HepG2 (cell line): Measurements from ENCODE around the gene VIT. TPM values are rescaled to one million over a fixed set of nuclear protein-coding genes. Genes with fewer than 3 reads are reported as not detected.

Source experiments
- ZNF441 ChIP-seq: sonication (generic); formaldehyde crosslinking; IDR thresholded peaks from 2 replicates; pipeline ENCODE4 v1.7.0; 2021; ENCODE audit warnings: missing genetic modification reagents, borderline replicate concordance
- ZNF552 ChIP-seq: sonication (generic); formaldehyde crosslinking; IDR thresholded peaks from 2 replicates; pipeline ENCODE4 v1.9.0; 2022; ENCODE audit warnings: missing genetic modification reagents, mild to moderate bottlenecking, borderline replicate concordance
- polyA plus RNA-seq, 8 experiments: library from polyadenylated mRNA; depleted of rRNA in 3 of 8; stranded (reverse) in 7 of 8; unstranded in 1 of 8; fragments of >200 nt; fragmentation: Illumina TruSeq in 4 of 8; extraction: Trizol in 4 of 8; gene quantifications; 2 replicates each; pipeline versions ENCODE4 v1.2.1 to v1.2.3, GENCODE V29; 2011 to 2016; ENCODE audit warnings: low read depth in 4 of 8, missing spikeins in 1 of 8, mixed read lengths in 1 of 8; ENCODE audit not compliant: insufficient read depth in 1 of 8
- total RNA-seq, 5 experiments: library from RNA; depleted of rRNA; stranded (reverse); fragments of >200 nt; fragmentation: Illumina TruSeq; extraction: Trizol; gene quantifications; 2 replicates each; pipeline ENCODE4 v1.2.3, GENCODE V29; 2016; ENCODE audit warnings: low read depth in 1 of 5
- TF ChIP-seq, protein P1 (sequence below), 2 experiments: fragments of 450-650 bp in 1 of 2; sonication (generic) in 1 of 2; formaldehyde crosslinking in 1 of 2; IDR thresholded peaks; 2 replicates each; pipeline versions ENCODE4 v1.6.1 to v1.8.0; 2016 to 2022; ENCODE audit warnings: antibody characterized with exemption in 1 of 2, mild to moderate bottlenecking in 1 of 2, missing genetic modification reagents in 1 of 2
- TF ChIP-seq, protein P2 (sequence below): sonication (generic); formaldehyde crosslinking; IDR thresholded peaks from 2 replicates; pipeline ENCODE4 v1.9.0; 2021; ENCODE audit warnings: missing genetic modification reagents, borderline replicate concordance

Gene VIT
- total and polyA plus RNA-seq, 2 of the 13 experiments (the other 11 are each of a cell fraction or from before 2014, with no cell fraction given), result not detected

DNA sequence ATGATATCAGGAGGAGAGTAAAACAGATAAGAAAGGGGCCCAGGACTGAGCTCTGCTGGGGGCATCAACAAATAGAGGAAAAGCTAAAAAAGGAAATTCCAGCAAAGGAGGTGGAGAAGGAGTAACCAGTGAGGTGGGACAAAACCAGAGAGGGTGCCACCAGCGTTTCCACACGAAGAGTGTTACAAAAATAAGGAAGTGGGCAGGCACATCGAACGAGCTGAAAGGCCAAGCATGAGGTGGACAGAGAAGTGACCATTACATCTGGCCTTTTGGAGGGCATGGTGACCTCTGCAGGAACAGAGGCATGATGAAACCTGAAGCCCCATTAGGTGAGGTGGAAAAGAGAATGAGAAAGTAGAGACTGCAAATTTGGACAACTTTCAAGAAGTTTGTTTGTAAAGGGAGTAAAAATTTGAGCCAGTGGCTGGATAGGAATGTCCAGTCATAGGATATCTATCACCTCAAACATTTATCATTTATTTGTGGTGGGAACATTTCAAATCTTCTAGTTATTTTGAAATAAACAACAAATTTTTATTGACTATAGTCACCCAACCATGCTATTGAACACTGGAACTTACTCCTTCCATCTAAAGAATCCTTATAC is 18.4 kb upstream of the VIT start (continued):
- TF ChIP-seq, protein P1, sequence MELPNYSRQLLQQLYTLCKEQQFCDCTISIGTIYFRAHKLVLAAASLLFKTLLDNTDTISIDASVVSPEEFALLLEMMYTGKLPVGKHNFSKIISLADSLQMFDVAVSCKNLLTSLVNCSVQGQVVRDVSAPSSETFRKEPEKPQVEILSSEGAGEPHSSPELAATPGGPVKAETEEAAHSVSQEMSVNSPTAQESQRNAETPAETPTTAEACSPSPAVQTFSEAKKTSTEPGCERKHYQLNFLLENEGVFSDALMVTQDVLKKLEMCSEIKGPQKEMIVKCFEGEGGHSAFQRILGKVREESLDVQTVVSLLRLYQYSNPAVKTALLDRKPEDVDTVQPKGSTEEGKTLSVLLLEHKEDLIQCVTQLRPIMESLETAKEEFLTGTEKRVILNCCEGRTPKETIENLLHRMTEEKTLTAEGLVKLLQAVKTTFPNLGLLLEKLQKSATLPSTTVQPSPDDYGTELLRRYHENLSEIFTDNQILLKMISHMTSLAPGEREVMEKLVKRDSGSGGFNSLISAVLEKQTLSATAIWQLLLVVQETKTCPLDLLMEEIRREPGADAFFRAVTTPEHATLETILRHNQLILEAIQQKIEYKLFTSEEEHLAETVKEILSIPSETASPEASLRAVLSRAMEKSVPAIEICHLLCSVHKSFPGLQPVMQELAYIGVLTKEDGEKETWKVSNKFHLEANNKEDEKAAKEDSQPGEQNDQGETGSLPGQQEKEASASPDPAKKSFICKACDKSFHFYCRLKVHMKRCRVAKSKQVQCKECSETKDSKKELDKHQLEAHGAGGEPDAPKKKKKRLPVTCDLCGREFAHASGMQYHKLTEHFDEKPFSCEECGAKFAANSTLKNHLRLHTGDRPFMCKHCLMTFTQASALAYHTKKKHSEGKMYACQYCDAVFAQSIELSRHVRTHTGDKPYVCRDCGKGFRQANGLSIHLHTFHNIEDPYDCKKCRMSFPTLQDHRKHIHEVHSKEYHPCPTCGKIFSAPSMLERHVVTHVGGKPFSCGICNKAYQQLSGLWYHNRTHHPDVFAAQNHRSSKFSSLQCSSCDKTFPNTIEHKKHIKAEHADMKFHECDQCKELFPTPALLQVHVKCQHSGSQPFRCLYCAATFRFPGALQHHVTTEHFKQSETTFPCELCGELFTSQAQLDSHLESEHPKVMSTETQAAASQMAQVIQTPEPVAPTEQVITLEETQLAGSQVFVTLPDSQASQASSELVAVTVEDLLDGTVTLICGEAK (IDR thresholded peaks at IDR 0.05), result no peak
- TF ChIP-seq, protein P1 (CRISPR knock-in tag; IDR thresholded peaks at IDR 0.05), result no peak
- TF ChIP-seq, protein P2, sequence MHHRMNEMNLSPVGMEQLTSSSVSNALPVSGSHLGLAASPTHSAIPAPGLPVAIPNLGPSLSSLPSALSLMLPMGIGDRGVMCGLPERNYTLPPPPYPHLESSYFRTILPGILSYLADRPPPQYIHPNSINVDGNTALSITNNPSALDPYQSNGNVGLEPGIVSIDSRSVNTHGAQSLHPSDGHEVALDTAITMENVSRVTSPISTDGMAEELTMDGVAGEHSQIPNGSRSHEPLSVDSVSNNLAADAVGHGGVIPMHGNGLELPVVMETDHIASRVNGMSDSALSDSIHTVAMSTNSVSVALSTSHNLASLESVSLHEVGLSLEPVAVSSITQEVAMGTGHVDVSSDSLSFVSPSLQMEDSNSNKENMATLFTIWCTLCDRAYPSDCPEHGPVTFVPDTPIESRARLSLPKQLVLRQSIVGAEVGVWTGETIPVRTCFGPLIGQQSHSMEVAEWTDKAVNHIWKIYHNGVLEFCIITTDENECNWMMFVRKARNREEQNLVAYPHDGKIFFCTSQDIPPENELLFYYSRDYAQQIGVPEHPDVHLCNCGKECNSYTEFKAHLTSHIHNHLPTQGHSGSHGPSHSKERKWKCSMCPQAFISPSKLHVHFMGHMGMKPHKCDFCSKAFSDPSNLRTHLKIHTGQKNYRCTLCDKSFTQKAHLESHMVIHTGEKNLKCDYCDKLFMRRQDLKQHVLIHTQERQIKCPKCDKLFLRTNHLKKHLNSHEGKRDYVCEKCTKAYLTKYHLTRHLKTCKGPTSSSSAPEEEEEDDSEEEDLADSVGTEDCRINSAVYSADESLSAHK (CRISPR knock-in tag), result no peak
- TF ChIP-seq ZNF441, result no peak
- TF ChIP-seq ZNF552 (CRISPR knock-in tag), result no peak
